Left hindlimb (tissue), 1 donor: Measurements from ENCODE around the gene PPIF.

Source experiments
- DNase-seq: peaks from one replicate; pipeline ENCODE4 v3.0.0-alpha.2; 2018

PPIF gene

GRCh38 chr10:79313911-79314439 lies 33.3 kb upstream of the PPIF start:
- no peak for DNase-seq

DNA sequence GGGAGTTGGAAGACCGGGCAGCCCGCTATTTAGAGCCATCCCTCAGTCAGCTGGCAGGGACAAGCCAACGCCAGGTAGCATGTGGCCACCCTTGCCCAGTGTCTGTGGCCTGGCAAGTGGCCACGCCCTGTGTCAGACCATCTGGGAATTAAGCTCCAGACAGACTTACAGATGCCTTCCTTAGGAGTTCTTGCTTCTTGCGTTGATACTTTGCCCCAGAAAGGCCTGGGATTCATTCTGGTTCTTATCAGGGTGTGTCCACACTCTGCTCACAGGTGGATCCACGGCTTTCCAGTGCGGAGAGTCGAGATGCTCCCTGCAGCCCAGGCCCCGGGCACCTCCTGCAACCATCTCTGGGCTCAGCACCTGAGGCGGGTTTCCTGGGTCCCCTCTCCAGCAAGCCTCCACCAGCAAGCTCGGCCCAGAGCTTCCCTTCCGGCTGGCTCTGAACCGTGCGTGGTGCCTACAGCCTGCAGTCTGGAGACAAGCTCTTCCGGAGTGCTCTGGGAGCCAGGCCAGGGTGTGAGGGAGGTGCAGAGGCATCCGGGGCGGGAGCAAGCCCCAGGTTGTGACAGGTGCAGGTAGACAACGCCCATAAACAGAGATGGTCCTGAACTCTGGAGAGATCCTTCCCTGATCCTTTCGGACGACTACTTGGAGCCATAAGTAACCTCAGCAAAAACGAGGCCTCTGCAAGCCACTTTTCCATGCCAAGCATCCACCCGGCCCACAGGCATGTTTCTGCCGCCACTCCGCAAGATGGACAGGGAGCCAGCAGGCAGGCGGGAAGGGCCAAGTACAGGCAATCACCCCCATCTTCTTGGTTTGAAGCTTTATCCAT lies 32.3 kb upstream of the PPIF start:
- DNase-seq, result no peak

GRCh38 chr10:79315602-79315920 lies 31.7 kb upstream of the PPIF start:
- no peak for DNase-seq

DNA sequence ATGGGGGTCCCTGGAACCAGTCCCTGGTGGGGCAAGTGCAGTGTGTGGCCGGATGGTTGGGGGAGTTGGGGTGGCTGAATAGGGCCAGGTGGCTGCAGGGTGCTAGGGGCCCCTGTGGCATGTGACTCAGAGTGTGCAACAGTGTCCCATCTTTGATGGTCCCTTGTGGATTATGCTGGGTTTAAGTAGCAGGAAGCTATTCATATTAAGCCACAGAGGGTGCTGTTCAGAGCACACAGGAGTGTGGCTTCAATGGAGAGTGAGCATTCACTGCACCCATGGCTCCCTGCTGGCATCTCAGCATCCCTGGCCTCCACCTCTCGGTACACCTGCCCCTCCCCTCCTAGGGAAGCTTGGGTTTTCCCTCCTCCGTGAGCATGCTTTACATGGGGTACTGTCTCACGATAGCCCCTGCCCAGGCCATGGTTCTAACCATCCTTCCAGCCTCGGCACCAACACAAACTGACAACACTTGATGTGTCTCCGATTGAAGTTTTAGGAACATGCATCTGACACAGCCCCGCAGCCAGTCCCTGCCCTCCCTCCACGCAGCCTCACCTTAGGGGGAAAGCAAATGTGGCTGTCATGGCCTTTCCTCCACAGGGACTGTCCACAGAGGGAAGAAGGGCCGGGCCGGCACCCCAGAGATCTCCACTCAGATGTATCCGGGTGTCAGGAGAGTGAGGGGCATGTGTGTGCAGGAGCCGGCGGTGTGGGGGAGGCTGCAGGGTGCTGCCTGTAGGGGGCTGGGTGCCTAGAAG lies 30.4 kb upstream of the PPIF start:
- DNase-seq, result no peak

GRCh38 chr10:79318369-79318768 lies 28.9 kb upstream of the PPIF start:
- no peak for DNase-seq

DNA sequence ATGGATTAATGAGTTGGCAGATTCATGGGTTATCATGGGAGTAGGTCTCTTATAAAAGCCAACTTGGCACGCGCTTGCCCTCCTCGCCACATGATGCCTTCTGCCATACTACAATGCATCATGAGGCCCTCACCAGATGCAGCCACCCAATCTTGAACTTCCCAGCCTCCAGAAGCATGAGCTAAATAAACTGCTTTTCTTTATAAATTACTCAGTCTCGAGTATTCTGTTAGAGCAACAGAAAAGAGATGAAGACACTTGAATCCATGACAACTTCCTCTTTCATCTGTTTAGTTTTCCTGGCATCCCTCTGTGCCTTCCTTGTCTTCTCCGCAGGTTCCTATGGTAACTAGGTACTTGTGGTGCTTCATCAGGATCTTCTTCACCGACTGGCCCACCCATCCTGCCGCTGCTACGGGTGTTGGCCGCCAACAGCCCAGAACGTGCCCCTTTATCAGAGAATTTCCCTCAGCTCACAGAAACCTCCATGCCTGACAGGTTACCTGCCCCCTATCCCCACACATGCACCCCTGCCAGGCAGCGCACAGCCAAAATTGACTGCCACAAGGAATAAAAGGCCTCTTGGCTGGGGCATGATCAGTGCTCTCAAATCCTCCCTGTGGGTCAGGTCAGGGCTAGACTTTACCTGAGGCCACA lies 28.0 kb upstream of the PPIF start:
- DNase-seq, result no peak

- no peak for DNase-seq
Measured at GRCh38 chr10:79320316-79320715, 27.0 kb upstream of the PPIF start.

DNA sequence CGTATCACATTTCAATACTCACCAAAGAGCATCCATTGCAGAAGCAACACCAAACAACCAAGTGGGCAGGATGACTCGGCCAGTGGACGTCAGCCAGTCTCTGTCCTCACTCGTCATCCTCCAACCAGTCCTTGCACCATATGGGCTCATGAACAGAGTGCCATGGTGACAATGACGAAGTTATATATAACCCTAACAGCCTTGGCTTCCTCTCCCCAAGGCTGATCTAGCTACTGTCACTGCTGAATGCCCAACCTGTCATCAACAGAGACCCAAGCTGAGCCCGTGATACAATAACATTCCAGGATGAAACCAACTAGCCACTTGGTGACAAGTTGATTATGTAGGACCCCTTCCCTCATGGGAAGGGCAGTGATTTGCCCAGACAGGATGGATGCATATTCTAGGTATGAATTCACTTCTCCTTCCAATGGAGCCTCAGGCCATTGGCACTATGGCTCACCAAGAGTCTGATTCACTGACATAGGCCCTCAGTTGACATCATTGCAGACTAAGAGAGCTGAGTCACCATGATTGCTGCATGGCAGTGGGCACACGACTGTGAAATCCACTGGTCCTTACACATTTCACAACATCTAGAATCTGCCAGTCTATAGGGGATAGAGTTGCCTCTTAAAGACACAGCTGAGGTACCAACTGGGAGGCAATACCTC lies 26.3 kb upstream of the PPIF start:
- DNase-seq, result no peak

DNA sequence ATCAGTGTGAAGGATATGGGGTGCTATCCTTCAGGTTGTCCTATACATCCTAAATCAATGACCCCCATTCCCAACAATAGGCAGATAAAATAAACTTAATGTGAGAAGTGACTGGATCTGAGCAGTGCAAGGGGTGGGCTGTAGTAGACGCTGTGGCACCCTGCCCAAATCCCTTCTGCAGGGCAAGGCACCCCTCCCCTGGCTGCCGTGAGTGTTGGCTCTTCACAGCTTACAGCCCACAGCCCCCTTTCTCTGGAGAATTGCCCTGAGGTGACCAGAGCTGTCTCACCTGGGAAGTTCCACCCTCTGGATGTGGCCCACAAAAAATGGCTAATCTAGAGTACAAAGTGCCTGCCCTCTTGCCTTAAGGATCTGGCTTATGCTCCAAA lies 25.8 kb upstream of the PPIF start:
- DNase-seq, result no peak

GRCh38 chr10:79321951-79322350 lies 25.3 kb upstream of the PPIF start:
- DNase-seq, result no peak

- peak; percentile 83 for DNase-seq
Measured at GRCh38 chr10:79322616-79323543, 24.4 kb upstream of the PPIF start.

- no peak for DNase-seq
Measured at GRCh38 chr10:79323602-79324001, 23.7 kb upstream of the PPIF start.

DNA sequence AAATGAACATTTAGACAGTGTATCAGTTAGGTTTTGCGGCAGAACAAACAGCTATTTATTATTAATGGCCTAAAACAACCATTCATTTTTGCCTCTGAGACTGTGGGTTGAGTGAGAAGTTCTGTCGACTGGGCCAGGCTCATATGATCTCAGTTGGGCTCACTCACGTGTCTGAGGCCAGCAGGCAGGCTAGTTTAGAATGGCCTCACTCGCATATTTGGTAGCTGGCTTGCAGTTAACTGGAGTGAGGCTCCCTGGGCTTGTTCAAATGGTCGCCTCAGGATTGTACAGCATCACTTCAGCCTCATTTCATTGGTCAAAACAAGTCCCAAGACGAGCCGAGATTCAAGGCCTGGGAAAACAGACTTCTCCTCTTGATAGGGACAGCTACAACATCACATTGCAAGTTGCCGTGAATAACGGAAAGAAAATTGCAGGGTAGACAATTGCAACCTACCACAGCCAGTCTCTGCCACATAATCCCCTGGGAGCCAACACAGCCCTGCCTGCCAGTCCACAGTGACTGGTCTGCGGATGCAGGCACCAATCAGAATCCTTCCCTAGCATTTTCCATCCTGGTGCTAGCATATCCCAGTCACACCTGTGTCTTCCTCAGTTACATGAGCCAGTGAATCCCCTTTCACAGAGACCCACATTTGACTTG lies 23.1 kb upstream of the PPIF start:
- DNase-seq, result no peak

- DNase-seq, result no peak
Measured at GRCh38 chr10:79326361-79327089, 20.7 kb upstream of the PPIF start.

GRCh38 chr10:79327090-79327457 lies 20.2 kb upstream of the PPIF start:
- DNase-seq, result no peak

GRCh38 chr10:79328147-79328701 lies 19.0 kb upstream of the PPIF start:
- DNase-seq, result no peak

DNA sequence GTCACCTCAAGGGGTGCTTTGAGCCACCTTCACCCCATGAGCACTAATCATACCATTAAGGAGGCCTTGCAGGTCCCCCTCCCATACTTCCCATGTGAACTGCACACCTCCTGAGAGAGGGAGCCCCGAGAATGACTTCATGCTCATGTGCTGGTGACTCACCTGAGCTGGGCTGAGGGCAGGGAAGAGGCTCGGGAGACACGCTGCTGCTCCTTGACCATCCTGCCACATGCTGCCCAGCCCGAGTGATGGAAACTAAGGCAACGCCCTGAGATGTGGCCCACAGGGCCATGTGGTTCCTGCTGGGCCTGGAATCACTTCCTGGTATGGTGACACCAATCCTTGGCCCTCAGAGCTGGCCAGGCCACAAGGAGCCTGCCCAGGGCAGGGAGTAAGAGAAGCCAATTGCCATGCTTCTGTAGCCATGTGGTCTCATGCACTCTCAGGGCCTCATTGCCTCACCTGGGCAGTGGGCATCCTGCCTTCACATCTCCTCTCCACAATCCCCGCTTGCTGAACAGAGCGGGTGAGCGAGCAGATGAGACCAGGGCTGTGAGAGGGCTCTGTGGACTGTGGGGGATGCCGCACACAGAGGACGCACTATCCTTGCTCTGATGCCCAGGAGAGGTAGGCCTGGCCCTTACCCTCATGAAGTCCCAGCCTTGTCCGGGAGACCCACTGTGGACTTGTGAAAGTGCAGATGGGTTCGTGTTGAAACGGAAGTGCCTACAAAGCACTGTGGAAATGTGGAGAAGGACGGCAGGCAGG lies 18.3 kb upstream of the PPIF start:
- no peak for DNase-seq

GRCh38 chr10:79329529-79329928 lies 17.7 kb upstream of the PPIF start:
- no peak for DNase-seq

- DNase-seq, result no peak
Measured at GRCh38 chr10:79331226-79331625, 16.0 kb upstream of the PPIF start.

DNA sequence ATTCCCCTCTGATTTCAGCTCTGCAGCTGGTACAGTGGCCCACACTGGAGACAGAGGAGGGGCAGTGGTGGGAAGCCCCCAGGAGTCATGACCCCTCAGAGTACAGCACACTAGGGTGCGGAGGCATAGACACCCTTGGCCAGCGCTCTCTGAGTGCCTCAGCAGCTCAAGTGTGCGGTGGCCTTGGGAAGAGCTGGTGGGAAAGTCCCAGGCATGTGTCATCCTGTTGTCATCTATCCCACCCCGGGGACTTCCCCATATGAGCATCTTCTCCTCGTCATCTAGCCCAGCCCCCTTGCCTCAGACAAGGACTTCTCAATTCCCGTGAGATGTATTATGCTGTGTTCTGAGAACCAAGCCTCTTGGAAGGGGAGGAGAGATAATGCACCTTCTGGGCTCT lies 15.6 kb upstream of the PPIF start:
- DNase-seq, result peak; percentile 30
